NB4 (cell line): ENCODE measurements around the gene BRICD5.

Source experiments
- MAX ChIP-seq: IDR thresholded peaks from 2 replicates; pipeline ENCODE4 v1.6.1; 2011; ENCODE audit warnings: low read depth, low read length
- MYC ChIP-seq: IDR thresholded peaks from 2 replicates; pipeline ENCODE4 v1.6.1; 2011; ENCODE audit warnings: low read depth, low read length
- POLR2A ChIP-seq: IDR thresholded peaks from 2 replicates; pipeline ENCODE4 v1.6.1; 2011; ENCODE audit warnings: mild to moderate bottlenecking; ENCODE audit not compliant: insufficient read length; ENCODE audit errors: extremely low read depth
- TF ChIP-seq, protein P1 (sequence below): IDR thresholded peaks from one replicate; pipeline ENCODE4 v1.5.1; 2012; ENCODE audit warnings: low read depth, low read length

GRCh38 chr16:2231016-2231931 lies 20.6 kb upstream of the BRICD5 start:
- TF ChIP-seq, protein P1, sequence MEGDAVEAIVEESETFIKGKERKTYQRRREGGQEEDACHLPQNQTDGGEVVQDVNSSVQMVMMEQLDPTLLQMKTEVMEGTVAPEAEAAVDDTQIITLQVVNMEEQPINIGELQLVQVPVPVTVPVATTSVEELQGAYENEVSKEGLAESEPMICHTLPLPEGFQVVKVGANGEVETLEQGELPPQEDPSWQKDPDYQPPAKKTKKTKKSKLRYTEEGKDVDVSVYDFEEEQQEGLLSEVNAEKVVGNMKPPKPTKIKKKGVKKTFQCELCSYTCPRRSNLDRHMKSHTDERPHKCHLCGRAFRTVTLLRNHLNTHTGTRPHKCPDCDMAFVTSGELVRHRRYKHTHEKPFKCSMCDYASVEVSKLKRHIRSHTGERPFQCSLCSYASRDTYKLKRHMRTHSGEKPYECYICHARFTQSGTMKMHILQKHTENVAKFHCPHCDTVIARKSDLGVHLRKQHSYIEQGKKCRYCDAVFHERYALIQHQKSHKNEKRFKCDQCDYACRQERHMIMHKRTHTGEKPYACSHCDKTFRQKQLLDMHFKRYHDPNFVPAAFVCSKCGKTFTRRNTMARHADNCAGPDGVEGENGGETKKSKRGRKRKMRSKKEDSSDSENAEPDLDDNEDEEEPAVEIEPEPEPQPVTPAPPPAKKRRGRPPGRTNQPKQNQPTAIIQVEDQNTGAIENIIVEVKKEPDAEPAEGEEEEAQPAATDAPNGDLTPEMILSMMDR, result no peak
- no peak for TF ChIP-seq POLR2A
- TF ChIP-seq MAX, result no peak
- TF ChIP-seq MYC, result no peak
